Lower leg skin (tissue), 4 donors: Measurements from ENCODE around the gene DHRSX. TPM values are rescaled to one million over a fixed set of nuclear protein-coding genes. Genes with fewer than 3 reads are reported as not detected.
"Not testable (repeated sequence)": the region's sequence is repeated elsewhere in the genome, so short reads cannot be mapped to it uniquely, and the experiment has no call there.

ENCODE experiments used
- DNase-seq, 2 donors: peaks; one replicate each; pipeline ENCODE4 v3.0.0-alpha.2; 2019; ENCODE audit warnings: low spot score in 2 of 2
- H3K4me3 ChIP-seq: fragments of 200-600 bp; sonication (generic); 2 replicates; pipeline ENCODE4 v1.5.1; 2017; ENCODE audit warnings: mild to moderate bottlenecking, low read depth; ENCODE audit not compliant: poor library complexity, severe bottlenecking
- CTCF ChIP-seq, 3 donors: fragments of 450-650 bp; IDR thresholded peaks; one replicate each; pipeline ENCODE4 v1.5.1; 2016; ENCODE audit warnings: antibody characterized with exemption in 3 of 3, mild to moderate bottlenecking in 3 of 3, moderate library complexity in 2 of 3
- POLR2A ChIP-seq, 2 donors: fragments of 450-650 bp; IDR thresholded peaks; one replicate each; pipeline ENCODE4 v1.6.1; 2016 to 2017; ENCODE audit warnings: antibody characterized with exemption in 2 of 2, mild to moderate bottlenecking in 1 of 2, moderate library complexity in 1 of 2
- WGBS, 2 donors: methylation state at CpG; one replicate each; pipeline ENCODE4 v1.1.5; 2018; 5-methylcytosine and 5-hydroxymethylcytosine counted together
- intact Hi-C: fragments of 100-400 bp; cut with DNase I; formaldehyde crosslinking; loops from one replicate; pipeline ENCODE4 v1.15.0; 2023; ENCODE audit warnings: low total_unique reads
- total RNA-seq, 4 donors: library from RNA; depleted of rRNA; stranded (reverse); fragments of >200 nt; gene quantifications; one replicate each; pipeline ENCODE4 v1.1.0, GENCODE V29; 2016

DHRSX gene
- total RNA-seq, 4 donors from 2014 or later = 10.9 to 21.7 (median 16.2) TPM

GRCh38 chrX:2266445-2267349 lies 234.1 kb downstream of the DHRSX start:
- 96 to 97% methylated on average over 21 to 25 of the region's 26 CpGs for whole genome bisulfite sequencing, 2 donors
- intact Hi-C loops = no loop called here
- DNase-seq = peak in 1 of 2 donors; percentile 52
- no peak overlapping the region for H3K4me3 ChIP-seq
- no peak for TF ChIP-seq CTCF (IDR thresholded peaks at IDR 0.05)

GRCh38 chrX:2265658-2266444 lies 234.9 kb downstream of the DHRSX start:
- H3K4me3 ChIP-seq, intact Hi-C loops: not testable (repeated sequence)
- WGBS, 2 donors = 94 to 97% methylated on average over 11 to 21 of the region's 23 CpGs
- peak in 1 of 2 donors; percentile 34 for DNase-seq

- peak in 1 of 2 donors; percentile 67 for DNase-seq
- no peak overlapping the region for H3K4me3 ChIP-seq
- TF ChIP-seq CTCF (IDR thresholded peaks at IDR 0.05) (no peak), POLR2A (IDR thresholded peaks at IDR 0.05) (no peak)
- WGBS, 2 donors = 82 to 84% methylated on average over 13 to 14 of the region's 17 CpGs
- intact Hi-C loops = no loop called here
Measured at GRCh38 chrX:2264179-2265030, 236.4 kb downstream of the DHRSX start.

- WGBS, 2 donors = 90% methylated on average over 10 of the region's 10 CpGs
- TF ChIP-seq CTCF (IDR thresholded peaks at IDR 0.05) (no peak), POLR2A (IDR thresholded peaks at IDR 0.05) (no peak)
- intact Hi-C loops = no loop called here
- H3K4me3 ChIP-seq = no peak overlapping the region
- DNase-seq = no peak
Measured at GRCh38 chrX:2263203-2263602, 237.6 kb downstream of the DHRSX start.

GRCh38 chrX:2262668-2263055 lies 238.1 kb downstream of the DHRSX start:
- intact Hi-C loops = no loop called here
- peak in 1 of 2 donors; percentile 64 for DNase-seq
- H3K4me3 ChIP-seq = no peak overlapping the region
- 72 to 81% methylated on average over 13 of the region's 13 CpGs for WGBS, 2 donors
- TF ChIP-seq CTCF (IDR thresholded peaks at IDR 0.05) (no peak), POLR2A (IDR thresholded peaks at IDR 0.05) (no peak)
